CD4-positive, alpha-beta memory T cell (primary cell): ENCODE results near the gene GTF2F2. TPM values are rescaled to one million over a fixed set of nuclear protein-coding genes. Genes with fewer than 3 reads are reported as not detected.

ENCODE experiments used
- CTCF ChIA-PET: fragments of 350-600 bp; sonication (Branson Sonifier 250); formaldehyde crosslinking; loops from one replicate; lab custom pipeline; 2021; ENCODE audit warnings: inconsistent platforms; ENCODE audit not compliant: partially characterized antibody; lab: Charles Lee
- POLR2A ChIA-PET: fragments of 350-600 bp; sonication (Branson Sonifier 250); formaldehyde crosslinking; loops from one replicate; lab custom pipeline; 2021; ENCODE audit not compliant: partially characterized antibody; lab: Charles Lee
- DNase-seq, 5 donors: peaks; one replicate each; pipeline versions ENCODE4 v3.0.0 to v3.0.0-alpha.2; 2020 to 2022; ENCODE audit warnings: mixed read lengths in 1 of 5
- H3K27ac ChIP-seq: one replicate; pipeline ENCODE4 v1.7.0; 2013; ENCODE audit warnings: low read depth, low read length
- H3K27me3 ChIP-seq: 2 replicates; pipeline ENCODE4 v1.7.0; 2013; ENCODE audit warnings: mild to moderate bottlenecking, low read length, moderate library complexity; ENCODE audit not compliant: insufficient read depth
- H3K36me3 ChIP-seq: 2 replicates; pipeline ENCODE4 v1.7.0; 2013; ENCODE audit warnings: mild to moderate bottlenecking, low read length, moderate library complexity; ENCODE audit not compliant: insufficient read depth
- H3K4me1 ChIP-seq: 2 replicates; pipeline ENCODE4 v1.7.0; 2013; ENCODE audit warnings: mild to moderate bottlenecking, low read length, moderate library complexity; ENCODE audit not compliant: insufficient read depth
- H3K4me3 ChIP-seq, 2 donors: one replicate each; pipeline ENCODE4 v1.7.0; 2013; ENCODE audit warnings: low read length in 2 of 2, mild to moderate bottlenecking in 1 of 2
- H3K9me3 ChIP-seq, 2 donors: one replicate each; pipeline ENCODE4 v1.7.0; 2013; ENCODE audit warnings: low read length in 2 of 2, control low read depth in 1 of 2; ENCODE audit not compliant: control insufficient read depth in 1 of 2
- H3K27ac Mint-ChIP-seq, 7 donors: one replicate each; pipeline ENCODE4 v1.8.0; 2020 to 2021; ENCODE audit warnings: mixed read lengths in 7 of 7, mild to moderate bottlenecking in 6 of 7, inconsistent platforms in 3 of 7, moderate library complexity in 3 of 7
- H3K27me3 Mint-ChIP-seq, 2 donors: one replicate each; pipeline ENCODE4 v1.8.0; 2020 to 2021; ENCODE audit warnings: mixed read lengths in 2 of 2
- H3K36me3 Mint-ChIP-seq, 2 donors: one replicate each; pipeline ENCODE4 v1.8.0; 2020 to 2021; ENCODE audit warnings: mixed read lengths in 2 of 2, inconsistent platforms in 1 of 2, mild to moderate bottlenecking in 1 of 2
- H3K4me1 Mint-ChIP-seq, 4 donors: one replicate each; pipeline ENCODE4 v1.8.0; 2020 to 2021; ENCODE audit warnings: mixed read lengths in 4 of 4, mild to moderate bottlenecking in 1 of 4
- H3K4me3 Mint-ChIP-seq, 8 donors: one replicate each; pipeline ENCODE4 v1.8.0; 2020 to 2021; ENCODE audit warnings: mixed read lengths in 8 of 8, mild to moderate bottlenecking in 7 of 8, moderate library complexity in 6 of 8, inconsistent platforms in 3 of 8
- H3K9me3 Mint-ChIP-seq, 8 donors: one replicate each; pipeline ENCODE4 v1.8.0; 2020 to 2021; ENCODE audit warnings: mixed read lengths in 8 of 8, mild to moderate bottlenecking in 5 of 8, inconsistent platforms in 3 of 8, moderate library complexity in 1 of 8
- intact Hi-C: fragments of 100-400 bp; cut with micrococcal nuclease; formaldehyde crosslinking; loops from one replicate; pipeline ENCODE4 v1.15.1; 2023
- polyA plus RNA-seq, 2 donors: library from polyadenylated mRNA; unstranded; fragments of 300-500 nt; fragmentation: Illumina TruSeq; gene quantifications; one replicate each; pipeline ENCODE4 v1.2.3, GENCODE V29; 2021
- total RNA-seq, 2 experiments: library from RNA; stranded (reverse); gene quantifications; one replicate each; pipeline ENCODE4 v1.2.3, GENCODE V29; 2021

GTF2F2 gene
- total and polyA plus RNA-seq, 4 experiments from 2014 or later = 7.9 to 14.7 (median 11.3) TPM

GRCh38 chr13:45225370-45225769 lies 105.1 kb downstream of the GTF2F2 start:
- no peaks in the 10 kb centered on the region for H3K27me3 Mint-ChIP-seq

GRCh38 chr13:45226024-45226423 lies 105.7 kb downstream of the GTF2F2 start:
- Histone ChIP-seq H3K27me3 (no peaks in the 10 kb centered on the region), H3K4me1 (no peaks in the 10 kb centered on the region), H3K4me3 (no peak overlapping the region), H3K27ac (no peak overlapping the region), H3K36me3 (no peaks in the 10 kb centered on the region), H3K9me3 (no peaks in the 10 kb centered on the region)
- Mint-ChIP-seq H3K36me3 (peaks cover 12 to 18% of the 10 kb centered on the region in 2 donors), H3K4me1 (peaks cover 0 to 13% (median 2%) of the 10 kb centered on the region in 4 donors), H3K27ac (peak overlapping the region in 1 of 7 donors; percentile 3), H3K4me3 (no peak overlapping the region), H3K9me3 (no peaks in the 10 kb centered on the region), H3K27me3 (no peaks in the 10 kb centered on the region)
- intact Hi-C loops = no loop called here
- CTCF ChIA-PET = no interaction called here
- DNase-seq = no peak
- POLR2A ChIA-PET = no interaction called here

More at GRCh38 chr13:45225370-45225769, 105.1 kb downstream of the GTF2F2 start:
- Histone ChIP-seq H3K27ac (no peak overlapping the region), H3K36me3 (no peaks in the 10 kb centered on the region), H3K27me3 (no peaks in the 10 kb centered on the region), H3K4me1 (no peaks in the 10 kb centered on the region), H3K9me3 (no peaks in the 10 kb centered on the region), H3K4me3 (no peak overlapping the region)
- intact Hi-C loops = no loop called here
- no peak for DNase-seq
- ChIA-PET CTCF (no interaction called here), POLR2A (no interaction called here)
- H3K4me3 Mint-ChIP-seq = no peak overlapping the region
- H3K4me1 Mint-ChIP-seq = peaks cover 0 to 13% (median 2%) of the 10 kb centered on the region in 4 donors
- H3K9me3 Mint-ChIP-seq = no peaks in the 10 kb centered on the region
- H3K36me3 Mint-ChIP-seq = peaks cover 12 to 21% of the 10 kb centered on the region in 2 donors
- H3K27ac Mint-ChIP-seq = no peak overlapping the region

GRCh38 chr13:45228002-45228401 lies 107.7 kb downstream of the GTF2F2 start:
- peaks cover 8 to 17% of the 10 kb centered on the region in 2 donors for H3K36me3 Mint-ChIP-seq
- H3K27me3 ChIP-seq = no peaks in the 10 kb centered on the region
- no peak for DNase-seq
- H3K4me1 Mint-ChIP-seq = peaks cover 0 to 13% (median 6%) of the 10 kb centered on the region in 4 donors
- no peaks in the 10 kb centered on the region for H3K9me3 ChIP-seq
- intact Hi-C loops = no loop called here
- POLR2A ChIA-PET = no interaction called here
- H3K4me1 ChIP-seq = no peaks in the 10 kb centered on the region
- H3K4me3 ChIP-seq = no peak overlapping the region
- CTCF ChIA-PET = interaction anchor here (1.1 kb wide), 1 partner anchor 12 kb away, joined by 3 read pairs; no protein-coding TSS in a partner anchor
- no peaks in the 10 kb centered on the region for H3K36me3 ChIP-seq
- no peaks in the 10 kb centered on the region for H3K27me3 Mint-ChIP-seq
- H3K9me3 Mint-ChIP-seq = no peaks in the 10 kb centered on the region
- no peak overlapping the region for H3K4me3 Mint-ChIP-seq
- H3K27ac Mint-ChIP-seq = peak overlapping the region in 1 of 7 donors; percentile 75
- no peak overlapping the region for H3K27ac ChIP-seq

- POLR2A ChIA-PET = no interaction called here
- H3K27ac ChIP-seq = no peak overlapping the region
- peaks cover 0 to 15% (median 8%) of the 10 kb centered on the region in 4 donors for H3K4me1 Mint-ChIP-seq
Measured at GRCh38 chr13:45229172-45229571, 108.9 kb downstream of the GTF2F2 start.

GRCh38 chr13:45231305-45231704 lies 111.0 kb downstream of the GTF2F2 start:
- Mint-ChIP-seq H3K4me1 (peaks cover 0 to 11% (median 8%) of the 10 kb centered on the region in 4 donors), H3K36me3 (peaks cover 8 to 17% of the 10 kb centered on the region in 2 donors), H3K27ac (no peak overlapping the region), H3K4me3 (no peak overlapping the region), H3K9me3 (no peaks in the 10 kb centered on the region), H3K27me3 (no peaks in the 10 kb centered on the region)
- no peak overlapping the region for H3K27ac ChIP-seq
- POLR2A ChIA-PET = no interaction called here
- intact Hi-C loops = no loop called here
- H3K9me3 ChIP-seq = no peaks in the 10 kb centered on the region
- no peak for DNase-seq
- no peak overlapping the region for H3K4me3 ChIP-seq
- CTCF ChIA-PET = no interaction called here
- no peaks in the 10 kb centered on the region for H3K36me3 ChIP-seq
- H3K27me3 ChIP-seq = no peaks in the 10 kb centered on the region
- no peaks in the 10 kb centered on the region for H3K4me1 ChIP-seq

More at GRCh38 chr13:45229172-45229571, 108.9 kb downstream of the GTF2F2 start:
- no peaks in the 10 kb centered on the region for H3K27me3 Mint-ChIP-seq
- intact Hi-C loops = no loop called here
- H3K27me3 ChIP-seq = no peaks in the 10 kb centered on the region
- CTCF ChIA-PET = interaction anchor here (1.1 kb wide), 1 partner anchor 11 kb away, joined by 3 read pairs; no protein-coding TSS in a partner anchor
- H3K36me3 ChIP-seq = no peaks in the 10 kb centered on the region
- H3K9me3 ChIP-seq = no peaks in the 10 kb centered on the region
- H3K36me3 Mint-ChIP-seq = peaks cover 8 to 17% of the 10 kb centered on the region in 2 donors
- no peaks in the 10 kb centered on the region for H3K9me3 Mint-ChIP-seq
- no peak for DNase-seq
- no peak overlapping the region for H3K27ac Mint-ChIP-seq
- H3K4me3 ChIP-seq = no peak overlapping the region
- H3K4me1 ChIP-seq = no peaks in the 10 kb centered on the region
- H3K4me3 Mint-ChIP-seq = no peak overlapping the region

- DNase-seq = no peak
- H3K27ac ChIP-seq = no peak overlapping the region
- intact Hi-C loops = no loop called here
- H3K36me3 Mint-ChIP-seq = peaks cover 8 to 17% of the 10 kb centered on the region in 2 donors
- H3K36me3 ChIP-seq = no peaks in the 10 kb centered on the region
- H3K4me3 Mint-ChIP-seq = no peak overlapping the region
- peaks cover 0 to 11% (median 8%) of the 10 kb centered on the region in 4 donors for H3K4me1 Mint-ChIP-seq
- H3K9me3 ChIP-seq = no peaks in the 10 kb centered on the region
- H3K4me3 ChIP-seq = no peak overlapping the region
- H3K27me3 ChIP-seq = no peaks in the 10 kb centered on the region
- no peaks in the 10 kb centered on the region for H3K27me3 Mint-ChIP-seq
- ChIA-PET POLR2A (no interaction called here), CTCF (interaction anchor here (1.5 kb wide), 1 partner anchor 16 kb away, joined by 5 read pairs; no protein-coding TSS in a partner anchor)
- no peak overlapping the region for H3K27ac Mint-ChIP-seq
- H3K9me3 Mint-ChIP-seq = no peaks in the 10 kb centered on the region
- no peaks in the 10 kb centered on the region for H3K4me1 ChIP-seq
Measured at GRCh38 chr13:45231722-45232121, 111.4 kb downstream of the GTF2F2 start.

- H3K4me3 Mint-ChIP-seq = no peak overlapping the region
- H3K27me3 Mint-ChIP-seq = no peaks in the 10 kb centered on the region
- H3K4me1 Mint-ChIP-seq = peaks cover 0 to 11% (median 8%) of the 10 kb centered on the region in 4 donors
- Histone ChIP-seq H3K4me1 (no peaks in the 10 kb centered on the region), H3K27me3 (no peaks in the 10 kb centered on the region), H3K36me3 (no peaks in the 10 kb centered on the region), H3K27ac (no peak overlapping the region), H3K4me3 (no peak overlapping the region), H3K9me3 (no peaks in the 10 kb centered on the region)
- intact Hi-C loops = no loop called here
- DNase-seq = no peak
- peaks cover 8 to 16% of the 10 kb centered on the region in 2 donors for H3K36me3 Mint-ChIP-seq
- ChIA-PET CTCF (interaction anchor here (1.5 kb wide), 1 partner anchor 15 kb away, joined by 5 read pairs; no protein-coding TSS in a partner anchor), POLR2A (no interaction called here)
- H3K9me3 Mint-ChIP-seq = no peaks in the 10 kb centered on the region
- no peak overlapping the region for H3K27ac Mint-ChIP-seq
Measured at GRCh38 chr13:45232591-45232990, 112.3 kb downstream of the GTF2F2 start.
